ENCODE measurements around the gene TUBE1.
"Not testable (repeated sequence)": the region's sequence is repeated elsewhere in the genome, so short reads cannot be mapped to it uniquely, and the experiment has no call there.

DNA sequence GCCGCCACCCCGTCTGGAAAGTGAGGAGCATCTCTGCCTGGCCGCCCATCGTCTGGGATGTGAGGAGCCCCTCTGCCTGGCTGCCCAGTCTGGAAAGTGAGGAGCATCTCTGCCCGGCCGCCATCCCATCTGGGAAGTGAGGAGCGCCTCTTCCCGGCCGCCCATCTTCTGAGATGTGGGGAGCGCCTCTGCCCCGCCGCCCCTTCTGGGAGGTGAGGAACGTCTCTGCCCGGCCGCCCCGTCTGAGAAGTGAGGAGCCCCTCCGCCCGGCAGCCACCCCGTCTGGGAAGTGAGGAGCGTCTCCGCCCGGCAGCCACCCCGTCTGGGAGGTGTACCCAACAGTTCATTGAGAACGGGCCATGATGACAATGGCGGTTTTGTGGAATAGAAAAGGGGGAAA is 39.8 kb downstream of the TUBE1 start:
- not testable (repeated sequence) for TF ChIP-seq POLR2A (IDR thresholded peaks at IDR 0.05; ENCODE audit: low read depth, low read length); CTCF (conservative IDR thresholded peaks at IDR 0.05; ENCODE audit: low read depth, low read length); SMC3 (IDR thresholded peaks at IDR 0.05; ENCODE audit: low read depth, low read length); RCOR1 (IDR thresholded peaks at IDR 0.05; ENCODE audit: insufficient replicate concordance, low read length); NFE2L2 (IDR thresholded peaks at IDR 0.05; ENCODE audit: low read depth, low read length); RAD21 (IDR thresholded peaks at IDR 0.05; ENCODE audit: low read length)

Data from IMR-90 (cell line).